Lower leg skin (tissue), 4 donors: Measurements from ENCODE around the gene SGIP1. TPM values are rescaled to one million over a fixed set of nuclear protein-coding genes. Genes with fewer than 3 reads are reported as not detected.
A peak's percentile ranks its signal among the peaks of the same experiment; 100 is the strongest.

Source experiments
- DNase-seq, 2 donors: peaks; one replicate each; pipeline ENCODE4 v3.0.0-alpha.2; 2019; ENCODE audit warnings: low spot score in 2 of 2
- H3K4me3 ChIP-seq: fragments of 200-600 bp; sonication (generic); 2 replicates; pipeline ENCODE4 v1.5.1; 2017; ENCODE audit warnings: mild to moderate bottlenecking, low read depth; ENCODE audit not compliant: poor library complexity, severe bottlenecking
- CTCF ChIP-seq, 3 donors: fragments of 450-650 bp; IDR thresholded peaks; one replicate each; pipeline ENCODE4 v1.5.1; 2016; ENCODE audit warnings: antibody characterized with exemption in 3 of 3, mild to moderate bottlenecking in 3 of 3, moderate library complexity in 2 of 3
- POLR2A ChIP-seq, 2 donors: fragments of 450-650 bp; IDR thresholded peaks; one replicate each; pipeline ENCODE4 v1.6.1; 2016 to 2017; ENCODE audit warnings: antibody characterized with exemption in 2 of 2, mild to moderate bottlenecking in 1 of 2, moderate library complexity in 1 of 2
- WGBS, 2 donors: methylation state at CpG; one replicate each; pipeline ENCODE4 v1.1.5; 2018; 5-methylcytosine and 5-hydroxymethylcytosine counted together
- intact Hi-C: fragments of 100-400 bp; cut with DNase I; formaldehyde crosslinking; loops from one replicate; pipeline ENCODE4 v1.15.0; 2023; ENCODE audit warnings: low total_unique reads
- total RNA-seq, 4 donors: library from RNA; depleted of rRNA; stranded (reverse); fragments of >200 nt; gene quantifications; one replicate each; pipeline ENCODE4 v1.1.0, GENCODE V29; 2016

SGIP1 gene
- total RNA-seq, 4 donors from 2014 or later: 0.39 to 7.0 (median 2.4) TPM

GRCh38 chr1:66760506-66760905, 226.6 kb downstream of the SGIP1 start:
- no peak overlapping the region for H3K4me3 ChIP-seq
- intact Hi-C loops: loop anchor here (10.0 kb wide), 1 partner anchor 384 kb away; no protein-coding TSS in a partner anchor
- no peak for TF ChIP-seq POLR2A (IDR thresholded peaks at IDR 0.05)
- no peak for TF ChIP-seq CTCF (IDR thresholded peaks at IDR 0.05)
- no peak for DNase-seq
- 95 to 100% methylated on average over 1 of the region's 1 CpG for WGBS, 2 donors

GRCh38 chr1:66761221-66761620, 227.3 kb downstream of the SGIP1 start:
- TF ChIP-seq CTCF (IDR thresholded peaks at IDR 0.05) (no peak), POLR2A (IDR thresholded peaks at IDR 0.05) (no peak)
- WGBS, 2 donors: 88 to 95% methylated on average over 2 of the region's 2 CpGs
- H3K4me3 ChIP-seq: no peak overlapping the region
- intact Hi-C loops: loop anchor here (10.0 kb wide), 1 partner anchor 384 kb away; no protein-coding TSS in a partner anchor
- no peak for DNase-seq

- WGBS, 2 donors: 15 to 20% methylated on average over 3 of the region's 3 CpGs
- TF ChIP-seq CTCF (IDR thresholded peaks at IDR 0.05) (peak in 1 of 3 donors; percentile 43), POLR2A (IDR thresholded peaks at IDR 0.05) (no peak)
- intact Hi-C loops: loop anchor here (10.0 kb wide), 1 partner anchor 380 kb away; no protein-coding TSS in a partner anchor
- DNase-seq: no peak
- H3K4me3 ChIP-seq: no peak overlapping the region
Measured at GRCh38 chr1:66764994-66765578, 231.1 kb downstream of the SGIP1 start.

GRCh38 chr1:66767626-66768025, 233.7 kb downstream of the SGIP1 start:
- DNase-seq: no peak
- no peak overlapping the region for H3K4me3 ChIP-seq
- TF ChIP-seq CTCF (IDR thresholded peaks at IDR 0.05): no peak
- TF ChIP-seq POLR2A (IDR thresholded peaks at IDR 0.05): no peak
- intact Hi-C loops: loop anchor here (10.0 kb wide), 1 partner anchor 377 kb away; no protein-coding TSS in a partner anchor

- no peak for TF ChIP-seq POLR2A (IDR thresholded peaks at IDR 0.05)
- TF ChIP-seq CTCF (IDR thresholded peaks at IDR 0.05): no peak
- intact Hi-C loops: loop anchor here (10.0 kb wide), 1 partner anchor 376 kb away; no protein-coding TSS in a partner anchor
- no peak overlapping the region for H3K4me3 ChIP-seq
- 84 to 88% methylated on average over 1 of the region's 1 CpG for WGBS, 2 donors
- DNase-seq: no peak
Measured at GRCh38 chr1:66768965-66769364, 235.0 kb downstream of the SGIP1 start.
